Liver (tissue), 9 donors: ENCODE results near the gene POMGNT1. TPM values are rescaled to one million over a fixed set of nuclear protein-coding genes. Genes with fewer than 3 reads are reported as not detected.
"Not testable (repeated sequence)": the region's sequence is repeated elsewhere in the genome, so short reads cannot be mapped to it uniquely, and the experiment has no call there.

ENCODE experiments used
- DNase-seq: peaks from one replicate; pipeline ENCODE4 v3.0.0-alpha.2; 2017; ENCODE audit warnings: low spot score
- H3K27ac ChIP-seq, 2 donors: one replicate each; pipeline ENCODE4 v1.7.0; 2013; ENCODE audit warnings: inconsistent platforms in 2 of 2, low read length in 2 of 2, control low read depth in 1 of 2, low read depth in 1 of 2, mild to moderate bottlenecking in 1 of 2
- H3K27me3 ChIP-seq, 4 donors: one replicate each; pipeline versions ENCODE4 v1.6.1 to v1.7.0; 2013; ENCODE audit warnings: low read length in 3 of 4, inconsistent platforms in 1 of 4, mild to moderate bottlenecking in 1 of 4, moderate library complexity in 1 of 4; ENCODE audit not compliant: control insufficient read depth in 4 of 4, insufficient read depth in 4 of 4
- H3K36me3 ChIP-seq, 4 donors: one replicate each; pipeline versions ENCODE4 v1.6.1 to v1.7.0; 2013; ENCODE audit warnings: low read length in 3 of 4, mild to moderate bottlenecking in 3 of 4, low read depth in 1 of 4, moderate library complexity in 1 of 4; ENCODE audit not compliant: control insufficient read depth in 4 of 4, insufficient read depth in 3 of 4
- H3K4me1 ChIP-seq, 4 donors: one replicate each; pipeline versions ENCODE4 v1.6.1 to v1.7.0; 2013; ENCODE audit warnings: low read length in 3 of 4, mild to moderate bottlenecking in 3 of 4, moderate library complexity in 1 of 4; ENCODE audit not compliant: control insufficient read depth in 4 of 4, insufficient read depth in 4 of 4
- H3K4me3 ChIP-seq, 3 donors: one replicate each; pipeline versions ENCODE4 v1.6.1 to v1.7.0; 2013; ENCODE audit warnings: low read length in 3 of 3, control low read depth in 1 of 3, low read depth in 1 of 3, mild to moderate bottlenecking in 1 of 3
- H3K9ac ChIP-seq, 2 donors: one replicate each; pipeline ENCODE4 v1.7.0; 2013; ENCODE audit warnings: low read length in 2 of 2, mild to moderate bottlenecking in 2 of 2, moderate library complexity in 2 of 2, control low read depth in 1 of 2, low read depth in 1 of 2
- H3K9me3 ChIP-seq, 4 donors: one replicate each; pipeline versions ENCODE4 v1.6.1 to v1.7.0; 2013; ENCODE audit warnings: low read length in 3 of 4; ENCODE audit not compliant: control insufficient read depth in 4 of 4
- EGR1 ChIP-seq, 2 donors: IDR thresholded peaks; 2 replicates each; pipeline ENCODE4 v1.6.1; 2016 to 2018; ENCODE audit warnings: antibody characterized with exemption in 2 of 2, low read depth in 2 of 2
- FOXA2 ChIP-seq: IDR thresholded peaks from 2 replicates; pipeline ENCODE4 v1.6.1; 2016; ENCODE audit warnings: antibody characterized with exemption
- GABPA ChIP-seq, 2 donors: IDR thresholded peaks in 1 of 2; conservative IDR thresholded peaks in 1 of 2; 2 replicates each; pipeline ENCODE4 v1.6.1; 2016; ENCODE audit warnings: antibody characterized with exemption in 2 of 2, mild to moderate bottlenecking in 1 of 2, moderate library complexity in 1 of 2
- HNF4A ChIP-seq, 2 donors: conservative IDR thresholded peaks; 2 replicates each; pipeline ENCODE4 v1.6.1; 2016; ENCODE audit warnings: antibody characterized with exemption in 2 of 2, mild to moderate bottlenecking in 2 of 2
- HNF4G ChIP-seq: IDR thresholded peaks from 2 replicates; pipeline ENCODE4 v1.6.1; 2016; ENCODE audit warnings: antibody characterized with exemption
- JUND ChIP-seq, 2 donors: IDR thresholded peaks; 2 replicates each; pipeline ENCODE4 v1.6.1; 2016; ENCODE audit warnings: antibody characterized with exemption in 2 of 2
- NR2F2 ChIP-seq: IDR thresholded peaks from 2 replicates; pipeline ENCODE4 v1.6.1; 2016; ENCODE audit warnings: antibody characterized with exemption
- RAD21 ChIP-seq, 2 donors: IDR thresholded peaks; 2 replicates each; pipeline ENCODE4 v1.6.1; 2016; ENCODE audit warnings: antibody characterized with exemption in 2 of 2, mild to moderate bottlenecking in 2 of 2
- RXRA ChIP-seq, 2 donors: IDR thresholded peaks; 2 replicates each; pipeline ENCODE4 v1.6.1; 2017 to 2018; ENCODE audit warnings: antibody characterized with exemption in 2 of 2, mild to moderate bottlenecking in 1 of 2
- SP1 ChIP-seq: IDR thresholded peaks from 2 replicates; pipeline ENCODE4 v1.6.1; 2018; ENCODE audit warnings: antibody characterized with exemption, mild to moderate bottlenecking
- TAF1 ChIP-seq: conservative IDR thresholded peaks from 2 replicates; pipeline ENCODE4 v1.6.1; 2016; ENCODE audit warnings: antibody characterized with exemption, mild to moderate bottlenecking
- YY1 ChIP-seq: IDR thresholded peaks from 2 replicates; pipeline ENCODE4 v1.6.1; 2016; ENCODE audit warnings: antibody characterized with exemption, mild to moderate bottlenecking
- WGBS: extraction: QIAGEN DNeasy Blood & Tissue Kit; methylation state at CpG from one replicate; pipeline ENCODE4 v1.1.7; 2013; 5-methylcytosine and 5-hydroxymethylcytosine counted together
- polyA plus RNA-seq, 2 donors: library from polyadenylated mRNA; stranded (reverse) in 1 of 2; unstranded in 1 of 2; fragments of 200-250 nt in 1 of 2; fragments of >200 nt in 1 of 2; fragmentation: Nextera tagmentation in 1 of 2; extraction: Ambion mirVana in 1 of 2; gene quantifications; one replicate each; pipeline versions ENCODE4 v1.2.1 to v1.2.3, GENCODE V29; 2013 to 2015
- total RNA-seq, 2 donors: library from RNA; depleted of rRNA; stranded (reverse); fragments of >200 nt; gene quantifications; one replicate each; pipeline ENCODE4 v1.2.3, GENCODE V29; 2014
- TF ChIP-seq, protein P1 (sequence below): IDR thresholded peaks from 2 replicates; pipeline ENCODE4 v1.6.1; 2016; ENCODE audit warnings: antibody characterized with exemption
- TF ChIP-seq, protein P2 (sequence below): IDR thresholded peaks from 2 replicates; pipeline ENCODE4 v1.6.1; 2016; ENCODE audit warnings: antibody characterized with exemption
- TF ChIP-seq, protein P3 (sequence below): IDR thresholded peaks from 2 replicates; pipeline ENCODE4 v1.6.1; 2016; ENCODE audit warnings: antibody characterized with exemption, mild to moderate bottlenecking
- TF ChIP-seq, protein P4 (sequence below): IDR thresholded peaks from 2 replicates; pipeline ENCODE4 v1.6.1; 2016; ENCODE audit warnings: antibody characterized with exemption
- TF ChIP-seq, protein P5 (sequence below): fragments of 150-350 bp; IDR thresholded peaks from 2 replicates; pipeline ENCODE4 v1.5.1; 2017; ENCODE audit warnings: improper control_type of control experiment, low read depth, low read length; ENCODE audit not compliant: missing input control
- donor health status: healthy.
- donor health status: healthy.
- donor health status: healthy.
- donor health status: healthy.
- donor health status: healthy.

Gene POMGNT1
- total and polyA plus RNA-seq, 4 donors = 10.3 to 32.0 (median 31.0) TPM

DNA sequence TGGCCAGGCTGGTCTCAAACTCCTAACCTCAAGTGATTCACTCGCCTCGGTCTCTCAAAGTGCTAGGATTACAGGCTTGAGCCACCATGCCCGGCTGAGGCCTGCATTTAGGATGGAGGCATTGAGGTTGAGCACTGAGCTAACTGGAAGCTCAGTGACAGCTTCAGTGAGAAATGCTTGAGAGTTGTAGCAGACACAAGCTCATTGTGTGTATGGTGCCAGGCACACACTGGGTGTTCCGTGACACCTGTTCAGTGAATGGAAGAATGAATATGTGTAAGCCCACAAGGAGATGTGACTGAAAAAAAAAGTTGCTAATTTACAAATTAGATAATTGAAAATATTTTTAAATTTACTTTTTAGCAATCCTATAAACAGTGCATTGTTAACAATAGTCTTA lies 26.7 kb upstream of the POMGNT1 start (continued):
- TF ChIP-seq, protein P1, sequence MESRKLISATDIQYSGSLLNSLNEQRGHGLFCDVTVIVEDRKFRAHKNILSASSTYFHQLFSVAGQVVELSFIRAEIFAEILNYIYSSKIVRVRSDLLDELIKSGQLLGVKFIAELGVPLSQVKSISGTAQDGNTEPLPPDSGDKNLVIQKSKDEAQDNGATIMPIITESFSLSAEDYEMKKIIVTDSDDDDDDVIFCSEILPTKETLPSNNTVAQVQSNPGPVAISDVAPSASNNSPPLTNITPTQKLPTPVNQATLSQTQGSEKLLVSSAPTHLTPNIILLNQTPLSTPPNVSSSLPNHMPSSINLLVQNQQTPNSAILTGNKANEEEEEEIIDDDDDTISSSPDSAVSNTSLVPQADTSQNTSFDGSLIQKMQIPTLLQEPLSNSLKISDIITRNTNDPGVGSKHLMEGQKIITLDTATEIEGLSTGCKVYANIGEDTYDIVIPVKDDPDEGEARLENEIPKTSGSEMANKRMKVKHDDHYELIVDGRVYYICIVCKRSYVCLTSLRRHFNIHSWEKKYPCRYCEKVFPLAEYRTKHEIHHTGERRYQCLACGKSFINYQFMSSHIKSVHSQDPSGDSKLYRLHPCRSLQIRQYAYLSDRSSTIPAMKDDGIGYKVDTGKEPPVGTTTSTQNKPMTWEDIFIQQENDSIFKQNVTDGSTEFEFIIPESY = no peak

DNA sequence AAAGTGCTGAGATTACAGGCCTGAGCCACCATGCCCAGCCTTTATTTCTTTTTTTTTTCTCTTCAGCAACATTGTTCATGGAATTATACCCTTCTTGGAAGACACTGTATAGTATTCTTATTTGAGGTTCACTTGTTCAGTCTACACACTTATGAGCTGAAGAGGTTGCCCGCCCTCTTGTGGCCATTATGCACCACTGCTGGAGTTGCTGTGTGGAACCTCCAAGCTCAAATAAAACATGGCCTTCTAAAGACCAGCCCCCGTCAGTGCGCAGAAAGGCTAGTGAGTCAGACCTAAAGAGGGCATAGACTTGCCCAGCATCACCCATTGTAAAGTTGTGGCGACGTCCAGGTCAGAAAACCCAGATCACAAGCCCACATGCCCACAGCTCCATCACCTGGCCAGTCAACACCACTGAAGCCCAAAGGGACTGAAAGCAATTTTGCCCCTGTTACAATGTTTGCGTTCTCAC lies 25.3 kb upstream of the POMGNT1 start:
- H3K9ac ChIP-seq = no peak overlapping the region
- H3K36me3 ChIP-seq = no peaks in the 10 kb centered on the region
- H3K27me3 ChIP-seq = no peaks in the 10 kb centered on the region
- no peak overlapping the region for H3K27ac ChIP-seq
- TF ChIP-seq, protein P2, sequence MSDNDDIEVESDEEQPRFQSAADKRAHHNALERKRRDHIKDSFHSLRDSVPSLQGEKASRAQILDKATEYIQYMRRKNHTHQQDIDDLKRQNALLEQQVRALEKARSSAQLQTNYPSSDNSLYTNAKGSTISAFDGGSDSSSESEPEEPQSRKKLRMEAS = no peak
- TF ChIP-seq SP1 (no peak), FOXA2 (no peak), HNF4G (no peak), RAD21 (IDR thresholded peaks at IDR 0.05) (peak; percentile 89 to 92), HNF4A (conservative IDR thresholded peaks at IDR 0.05) (peak in 1 of 2 donors; percentile 29), RXRA (IDR thresholded peaks at IDR 0.05) (no peak), TAF1 (no peak), EGR1 (IDR thresholded peaks at IDR 0.05; ENCODE audit: low read depth in 2 of 2) (no peak), GABPA (IDR thresholded peaks at IDR 0.05 in 1 of 2, conservative IDR thresholded peaks at IDR 0.05 in 1 of 2) (no peak), YY1 (no peak), NR2F2 (no peak), JUND (IDR thresholded peaks at IDR 0.05) (no peak)
- TF ChIP-seq, protein P1 = no peak
- TF ChIP-seq, protein P3, sequence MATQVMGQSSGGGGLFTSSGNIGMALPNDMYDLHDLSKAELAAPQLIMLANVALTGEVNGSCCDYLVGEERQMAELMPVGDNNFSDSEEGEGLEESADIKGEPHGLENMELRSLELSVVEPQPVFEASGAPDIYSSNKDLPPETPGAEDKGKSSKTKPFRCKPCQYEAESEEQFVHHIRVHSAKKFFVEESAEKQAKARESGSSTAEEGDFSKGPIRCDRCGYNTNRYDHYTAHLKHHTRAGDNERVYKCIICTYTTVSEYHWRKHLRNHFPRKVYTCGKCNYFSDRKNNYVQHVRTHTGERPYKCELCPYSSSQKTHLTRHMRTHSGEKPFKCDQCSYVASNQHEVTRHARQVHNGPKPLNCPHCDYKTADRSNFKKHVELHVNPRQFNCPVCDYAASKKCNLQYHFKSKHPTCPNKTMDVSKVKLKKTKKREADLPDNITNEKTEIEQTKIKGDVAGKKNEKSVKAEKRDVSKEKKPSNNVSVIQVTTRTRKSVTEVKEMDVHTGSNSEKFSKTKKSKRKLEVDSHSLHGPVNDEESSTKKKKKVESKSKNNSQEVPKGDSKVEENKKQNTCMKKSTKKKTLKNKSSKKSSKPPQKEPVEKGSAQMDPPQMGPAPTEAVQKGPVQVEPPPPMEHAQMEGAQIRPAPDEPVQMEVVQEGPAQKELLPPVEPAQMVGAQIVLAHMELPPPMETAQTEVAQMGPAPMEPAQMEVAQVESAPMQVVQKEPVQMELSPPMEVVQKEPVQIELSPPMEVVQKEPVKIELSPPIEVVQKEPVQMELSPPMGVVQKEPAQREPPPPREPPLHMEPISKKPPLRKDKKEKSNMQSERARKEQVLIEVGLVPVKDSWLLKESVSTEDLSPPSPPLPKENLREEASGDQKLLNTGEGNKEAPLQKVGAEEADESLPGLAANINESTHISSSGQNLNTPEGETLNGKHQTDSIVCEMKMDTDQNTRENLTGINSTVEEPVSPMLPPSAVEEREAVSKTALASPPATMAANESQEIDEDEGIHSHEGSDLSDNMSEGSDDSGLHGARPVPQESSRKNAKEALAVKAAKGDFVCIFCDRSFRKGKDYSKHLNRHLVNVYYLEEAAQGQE = no peak
- TF ChIP-seq, protein P4, sequence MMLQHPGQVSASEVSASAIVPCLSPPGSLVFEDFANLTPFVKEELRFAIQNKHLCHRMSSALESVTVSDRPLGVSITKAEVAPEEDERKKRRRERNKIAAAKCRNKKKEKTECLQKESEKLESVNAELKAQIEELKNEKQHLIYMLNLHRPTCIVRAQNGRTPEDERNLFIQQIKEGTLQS = no peak
- TF ChIP-seq, protein P5, sequence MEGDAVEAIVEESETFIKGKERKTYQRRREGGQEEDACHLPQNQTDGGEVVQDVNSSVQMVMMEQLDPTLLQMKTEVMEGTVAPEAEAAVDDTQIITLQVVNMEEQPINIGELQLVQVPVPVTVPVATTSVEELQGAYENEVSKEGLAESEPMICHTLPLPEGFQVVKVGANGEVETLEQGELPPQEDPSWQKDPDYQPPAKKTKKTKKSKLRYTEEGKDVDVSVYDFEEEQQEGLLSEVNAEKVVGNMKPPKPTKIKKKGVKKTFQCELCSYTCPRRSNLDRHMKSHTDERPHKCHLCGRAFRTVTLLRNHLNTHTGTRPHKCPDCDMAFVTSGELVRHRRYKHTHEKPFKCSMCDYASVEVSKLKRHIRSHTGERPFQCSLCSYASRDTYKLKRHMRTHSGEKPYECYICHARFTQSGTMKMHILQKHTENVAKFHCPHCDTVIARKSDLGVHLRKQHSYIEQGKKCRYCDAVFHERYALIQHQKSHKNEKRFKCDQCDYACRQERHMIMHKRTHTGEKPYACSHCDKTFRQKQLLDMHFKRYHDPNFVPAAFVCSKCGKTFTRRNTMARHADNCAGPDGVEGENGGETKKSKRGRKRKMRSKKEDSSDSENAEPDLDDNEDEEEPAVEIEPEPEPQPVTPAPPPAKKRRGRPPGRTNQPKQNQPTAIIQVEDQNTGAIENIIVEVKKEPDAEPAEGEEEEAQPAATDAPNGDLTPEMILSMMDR = peak; percentile 92
- WGBS = 10% methylated on average over 6 of the region's 6 CpGs
- H3K4me3 ChIP-seq = no peak overlapping the region
- no peaks in the 10 kb centered on the region for H3K9me3 ChIP-seq
- DNase-seq = peak; percentile 57
- H3K4me1 ChIP-seq = peaks cover 0 to 2% (median 0%) of the 10 kb centered on the region in 4 donors

DNA sequence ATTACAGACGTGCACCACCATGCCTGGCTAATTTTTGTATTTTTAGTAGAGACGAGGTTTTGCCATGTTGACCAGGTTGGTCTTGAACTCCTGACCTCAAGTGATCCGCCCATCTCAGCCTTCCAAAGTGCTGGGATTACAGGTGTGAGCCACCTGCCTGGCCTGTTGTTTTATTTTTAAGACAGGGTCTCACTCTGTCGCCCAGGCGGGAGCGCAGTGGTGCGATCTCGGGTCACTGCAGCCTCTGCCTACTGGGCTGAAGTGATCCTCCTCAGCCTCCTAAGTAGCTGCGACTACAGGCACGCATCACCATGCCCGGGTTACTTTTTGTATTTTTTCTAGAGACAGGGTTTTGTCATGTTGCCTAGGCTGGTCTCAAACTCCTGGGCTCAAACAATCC lies 24.8 kb upstream of the POMGNT1 start:
- H3K4me1 ChIP-seq, H3K9ac ChIP-seq, H3K36me3 ChIP-seq, H3K27me3 ChIP-seq, DNase-seq, H3K27ac ChIP-seq, H3K4me3 ChIP-seq, H3K9me3 ChIP-seq: not testable (repeated sequence)
- 68% methylated on average over 11 of the region's 11 CpGs for WGBS
